Measurements from ENCODE around the gene COL9A1.

DNA sequence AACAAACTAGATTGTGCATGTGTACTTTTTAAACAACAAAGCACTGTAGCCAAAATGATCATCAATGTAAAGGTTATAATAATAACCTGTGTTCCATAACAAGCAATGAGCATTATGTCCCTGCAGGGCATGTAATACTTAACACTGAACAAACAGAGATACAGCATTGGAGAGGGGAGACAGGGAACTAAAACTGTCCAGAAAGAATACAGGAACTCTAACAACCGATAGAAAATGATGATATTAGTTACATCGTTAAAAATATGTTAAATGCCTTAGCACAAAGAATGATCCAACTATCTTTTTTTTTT is 80.5 kb downstream of the COL9A1 start:
- TF ChIP-seq, protein P1, sequence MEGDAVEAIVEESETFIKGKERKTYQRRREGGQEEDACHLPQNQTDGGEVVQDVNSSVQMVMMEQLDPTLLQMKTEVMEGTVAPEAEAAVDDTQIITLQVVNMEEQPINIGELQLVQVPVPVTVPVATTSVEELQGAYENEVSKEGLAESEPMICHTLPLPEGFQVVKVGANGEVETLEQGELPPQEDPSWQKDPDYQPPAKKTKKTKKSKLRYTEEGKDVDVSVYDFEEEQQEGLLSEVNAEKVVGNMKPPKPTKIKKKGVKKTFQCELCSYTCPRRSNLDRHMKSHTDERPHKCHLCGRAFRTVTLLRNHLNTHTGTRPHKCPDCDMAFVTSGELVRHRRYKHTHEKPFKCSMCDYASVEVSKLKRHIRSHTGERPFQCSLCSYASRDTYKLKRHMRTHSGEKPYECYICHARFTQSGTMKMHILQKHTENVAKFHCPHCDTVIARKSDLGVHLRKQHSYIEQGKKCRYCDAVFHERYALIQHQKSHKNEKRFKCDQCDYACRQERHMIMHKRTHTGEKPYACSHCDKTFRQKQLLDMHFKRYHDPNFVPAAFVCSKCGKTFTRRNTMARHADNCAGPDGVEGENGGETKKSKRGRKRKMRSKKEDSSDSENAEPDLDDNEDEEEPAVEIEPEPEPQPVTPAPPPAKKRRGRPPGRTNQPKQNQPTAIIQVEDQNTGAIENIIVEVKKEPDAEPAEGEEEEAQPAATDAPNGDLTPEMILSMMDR (IDR thresholded peaks at IDR 0.05), result no peak
- no peak for TF ChIP-seq POLR2A (IDR thresholded peaks at IDR 0.05)
